Body of pancreas (tissue), 4 donors: ENCODE data around the gene SPSB1.
"Not testable (repeated sequence)": the region's sequence is repeated elsewhere in the genome, so short reads cannot be mapped to it uniquely, and the experiment has no call there.

Experiments
- CTCF ChIP-seq, 7 experiments: fragments of 450-650 bp in 4 of 7; fragments of 200-600 bp in 3 of 7; sonication (generic) in 3 of 7; IDR thresholded peaks; one replicate each; pipeline ENCODE4 v1.5.1; 2016 to 2019; ENCODE audit warnings: antibody characterized with exemption in 7 of 7
- POLR2A ChIP-seq, 3 donors: fragments of 450-650 bp; IDR thresholded peaks; one replicate each; pipeline ENCODE4 v1.6.1; 2016; ENCODE audit warnings: antibody characterized with exemption in 3 of 3, mild to moderate bottlenecking in 2 of 3

DNA sequence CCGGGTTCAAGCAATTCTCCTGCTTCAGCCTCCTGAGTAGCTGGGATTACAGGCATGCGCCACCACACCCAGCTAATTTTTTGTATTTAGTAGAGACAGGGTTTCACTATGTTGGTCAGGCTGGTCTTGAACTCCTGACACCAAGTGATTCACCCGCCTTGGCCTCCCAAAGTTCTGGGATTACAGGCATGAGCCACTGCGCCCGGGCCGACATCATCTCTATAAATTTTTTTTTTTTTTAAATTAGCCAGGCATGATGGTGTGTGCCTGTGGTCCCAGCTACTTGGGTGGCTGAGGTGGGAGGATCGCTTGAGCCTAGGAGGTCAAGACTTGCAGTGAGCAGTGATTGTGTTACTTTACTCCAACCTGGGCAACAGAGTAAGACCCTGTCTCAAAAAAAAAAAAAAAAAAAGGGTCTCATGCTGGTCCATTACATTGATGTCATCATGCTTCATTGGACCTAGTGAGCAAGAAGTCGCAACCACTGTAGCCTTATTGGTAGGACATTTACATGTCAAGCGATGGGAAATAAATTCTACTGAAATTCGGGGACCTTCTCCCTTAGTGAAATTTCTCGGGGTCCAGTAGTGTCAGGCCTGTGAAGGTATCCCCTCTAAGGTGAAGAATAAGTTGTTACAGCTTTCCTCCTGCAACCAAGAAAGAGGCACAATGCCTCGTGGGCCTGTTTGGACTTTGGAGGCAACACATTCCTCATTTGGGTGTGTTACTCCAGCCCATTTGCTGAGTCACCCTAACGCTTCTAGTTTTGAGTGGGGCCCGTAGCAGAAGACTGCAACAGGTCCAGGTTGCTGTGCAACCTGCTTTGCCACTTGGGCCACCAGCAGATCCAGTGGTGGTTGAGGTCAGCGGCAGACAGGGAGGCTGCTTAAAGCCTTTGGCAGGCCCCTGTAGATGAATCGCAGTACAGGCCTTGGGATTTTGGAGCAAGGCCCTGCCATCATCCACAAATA, 7.2 kb downstream of the SPSB1 start:
- not testable (repeated sequence) for TF ChIP-seq CTCF, POLR2A (IDR thresholded peaks at IDR 0.05)
